Upper lobe of right lung (tissue), 1 donor: Measurements from ENCODE around the gene SPINT4. TPM values are rescaled to one million over a fixed set of nuclear protein-coding genes. Genes with fewer than 3 reads are reported as not detected.
"Not testable (repeated sequence)": the region's sequence is repeated elsewhere in the genome, so short reads cannot be mapped to it uniquely, and the experiment has no call there.

Experiments
- ATAC-seq: fragments of 200-7000 bp; cut with Tn5 transposase; one replicate; pipeline ENCODE4 v1.9.1; 2020; ENCODE audit warnings: mild to moderate bottlenecking, moderate library complexity
- DNase-seq: peaks from one replicate; pipeline ENCODE4 v3.0.0-alpha.2; 2020
- H3K27ac ChIP-seq: fragments of 200-600 bp; one replicate; pipeline ENCODE4 v1.8.0; 2022
- H3K27me3 ChIP-seq: fragments of 200-600 bp; one replicate; pipeline ENCODE4 v1.8.0; 2022; ENCODE audit warnings: mild to moderate bottlenecking
- H3K36me3 ChIP-seq: fragments of 200-600 bp; one replicate; pipeline ENCODE4 v1.8.0; 2022
- H3K4me1 ChIP-seq: fragments of 200-600 bp; one replicate; pipeline ENCODE4 v1.8.0; 2022
- H3K4me3 ChIP-seq: fragments of 200-600 bp; one replicate; pipeline ENCODE4 v1.8.0; 2022; ENCODE audit warnings: mild to moderate bottlenecking
- H3K9me3 ChIP-seq: fragments of 200-600 bp; one replicate; pipeline ENCODE4 v1.8.0; 2022
- intact Hi-C: fragments of 100-400 bp; cut with DNase I; formaldehyde crosslinking; loops from one replicate; pipeline ENCODE4 v1.11.0; 2022
- total RNA-seq: library from RNA; stranded (reverse); fragmentation: NEBNext Ultra II Directional; extraction: Animal tissue kit (Norgen Biotek cat#: 25700); gene quantifications from one replicate; pipeline ENCODE4 v1.2.1, GENCODE V29; 2021
- TF ChIP-seq, protein P1 (sequence below): fragments of 200-600 bp; IDR thresholded peaks from one replicate; pipeline ENCODE4 v1.8.0; 2022; ENCODE audit warnings: antibody characterized with exemption
- donor health status: DM: no; HTN: yes; CAD: no; lungs with severe emphysema.

The SPINT4 gene
- total RNA-seq, 1 donor from 2014 or later = not detected

DNA sequence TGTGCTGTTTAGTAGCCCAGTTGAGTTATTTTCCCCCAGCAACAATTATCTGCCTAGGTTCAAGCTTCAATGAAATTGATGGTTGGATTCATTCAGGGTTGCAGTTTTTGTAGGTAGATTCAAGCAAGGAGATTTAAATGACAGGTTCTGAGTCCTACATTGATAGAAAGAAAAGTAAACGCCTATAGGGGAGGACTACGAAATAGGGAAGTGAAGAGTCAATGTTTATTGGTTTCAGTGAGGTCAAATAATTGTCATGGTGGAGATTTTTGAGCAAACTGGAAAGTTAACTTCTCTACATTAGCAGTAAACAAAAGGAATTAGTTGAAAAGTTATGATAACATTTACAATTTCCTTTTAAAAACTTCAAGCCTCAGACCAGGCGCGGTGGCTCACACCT, 21.0 kb upstream of the SPINT4 start:
- H3K27me3 ChIP-seq = no peaks in the 10 kb centered on the region
- H3K4me1 ChIP-seq = peaks cover 3% of the 10 kb centered on the region
- H3K27ac ChIP-seq = no peak overlapping the region
- H3K4me3 ChIP-seq = no peak overlapping the region
- no peak for DNase-seq
- H3K9me3 ChIP-seq = no peaks in the 10 kb centered on the region
- no peak for ATAC-seq
- intact Hi-C loops = no loop called here
- TF ChIP-seq, protein P1, sequence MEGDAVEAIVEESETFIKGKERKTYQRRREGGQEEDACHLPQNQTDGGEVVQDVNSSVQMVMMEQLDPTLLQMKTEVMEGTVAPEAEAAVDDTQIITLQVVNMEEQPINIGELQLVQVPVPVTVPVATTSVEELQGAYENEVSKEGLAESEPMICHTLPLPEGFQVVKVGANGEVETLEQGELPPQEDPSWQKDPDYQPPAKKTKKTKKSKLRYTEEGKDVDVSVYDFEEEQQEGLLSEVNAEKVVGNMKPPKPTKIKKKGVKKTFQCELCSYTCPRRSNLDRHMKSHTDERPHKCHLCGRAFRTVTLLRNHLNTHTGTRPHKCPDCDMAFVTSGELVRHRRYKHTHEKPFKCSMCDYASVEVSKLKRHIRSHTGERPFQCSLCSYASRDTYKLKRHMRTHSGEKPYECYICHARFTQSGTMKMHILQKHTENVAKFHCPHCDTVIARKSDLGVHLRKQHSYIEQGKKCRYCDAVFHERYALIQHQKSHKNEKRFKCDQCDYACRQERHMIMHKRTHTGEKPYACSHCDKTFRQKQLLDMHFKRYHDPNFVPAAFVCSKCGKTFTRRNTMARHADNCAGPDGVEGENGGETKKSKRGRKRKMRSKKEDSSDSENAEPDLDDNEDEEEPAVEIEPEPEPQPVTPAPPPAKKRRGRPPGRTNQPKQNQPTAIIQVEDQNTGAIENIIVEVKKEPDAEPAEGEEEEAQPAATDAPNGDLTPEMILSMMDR = no peak
- no peaks in the 10 kb centered on the region for H3K36me3 ChIP-seq

DNA sequence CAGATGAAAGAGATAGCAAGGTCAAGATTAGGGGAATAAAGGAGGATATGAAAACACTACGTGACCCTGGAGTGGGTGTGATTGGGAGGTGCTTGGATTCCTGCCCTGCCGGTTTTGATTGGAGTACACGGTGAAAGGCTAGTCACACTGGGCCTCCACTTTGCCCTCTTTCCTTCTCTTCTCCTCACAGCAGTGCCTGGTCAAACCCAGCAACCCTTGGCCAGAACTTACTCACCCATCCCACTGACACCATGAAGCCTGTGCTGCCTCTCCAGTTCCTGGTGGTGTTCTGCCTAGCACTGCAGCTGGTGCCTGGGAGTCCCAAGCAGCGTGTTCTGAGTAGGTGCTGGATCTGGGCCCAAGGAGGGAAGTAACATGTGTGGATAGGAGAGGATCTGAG, 20.3 kb upstream of the SPINT4 start, which contains the start of gene WFDC13:
Gene WFDC13, plus strand, starts transcription at position 166 of the 400 bp plus-strand sequence. Its CDS starts 86 bp downstream, at position 252.
- intact Hi-C loops = no loop called here
- DNase-seq = no peak
- Histone ChIP-seq H3K4me1 (peaks cover 3% of the 10 kb centered on the region), H3K27me3 (no peaks in the 10 kb centered on the region), H3K27ac (no peak within 1 kb of the TSS), H3K4me3 (no peak within 1 kb of the TSS), H3K36me3 (no peaks in the 10 kb centered on the region), H3K9me3 (no peaks in the 10 kb centered on the region)
- ATAC-seq = peak; percentile 62
- TF ChIP-seq, protein P1 = no peak

DNA sequence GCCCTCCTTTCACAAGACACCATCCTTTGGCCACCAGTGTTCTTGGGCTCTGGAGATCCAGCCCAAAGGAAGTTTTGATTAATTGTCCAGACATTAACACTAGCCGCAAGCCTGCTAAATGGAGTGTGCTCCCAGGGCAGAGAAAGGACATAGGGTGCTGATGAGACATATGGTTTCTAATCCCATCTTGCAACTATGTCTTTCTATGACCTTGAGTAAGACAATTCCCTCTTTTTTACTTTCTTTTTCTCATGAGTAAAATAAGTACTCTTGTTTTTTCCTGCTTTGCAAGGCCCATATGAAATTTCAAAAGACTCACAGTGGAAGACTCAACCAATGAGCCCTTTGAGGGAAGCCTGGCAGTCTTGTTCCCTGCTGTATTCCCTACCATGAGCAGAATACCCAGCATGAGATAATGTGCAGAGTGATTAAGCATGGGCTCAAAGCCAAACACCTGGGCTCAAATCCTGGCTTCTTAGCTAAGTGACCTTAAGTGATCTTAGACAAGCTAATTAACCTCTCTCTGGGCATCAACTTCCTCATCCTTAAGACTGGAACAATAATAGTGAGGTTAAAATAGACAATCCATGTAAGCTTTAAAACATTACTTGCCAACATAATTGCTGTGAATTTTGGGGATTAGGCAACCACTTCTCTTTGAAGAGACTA, 17.0 kb upstream of the SPINT4 start, which contains the start of gene WFDC10B:
Gene WFDC10B, minus strand, starts transcription at position 51 of the 669 bp plus-strand sequence. CDS start 19,027 bp downstream, outside the sequence.
- H3K4me3 ChIP-seq = no peak within 1 kb of the TSS
- ATAC-seq (no peak), DNase-seq (no peak)
- H3K36me3 ChIP-seq = no peaks in the 10 kb centered on the region
- intact Hi-C loops = no loop called here
- TF ChIP-seq, protein P1 = no peak
- H3K27ac ChIP-seq = no peak within 1 kb of the TSS
- peaks cover 3% of the 10 kb centered on the region for H3K4me1 ChIP-seq
- H3K27me3 ChIP-seq = no peaks in the 10 kb centered on the region
- H3K9me3 ChIP-seq = no peaks in the 10 kb centered on the region

DNA sequence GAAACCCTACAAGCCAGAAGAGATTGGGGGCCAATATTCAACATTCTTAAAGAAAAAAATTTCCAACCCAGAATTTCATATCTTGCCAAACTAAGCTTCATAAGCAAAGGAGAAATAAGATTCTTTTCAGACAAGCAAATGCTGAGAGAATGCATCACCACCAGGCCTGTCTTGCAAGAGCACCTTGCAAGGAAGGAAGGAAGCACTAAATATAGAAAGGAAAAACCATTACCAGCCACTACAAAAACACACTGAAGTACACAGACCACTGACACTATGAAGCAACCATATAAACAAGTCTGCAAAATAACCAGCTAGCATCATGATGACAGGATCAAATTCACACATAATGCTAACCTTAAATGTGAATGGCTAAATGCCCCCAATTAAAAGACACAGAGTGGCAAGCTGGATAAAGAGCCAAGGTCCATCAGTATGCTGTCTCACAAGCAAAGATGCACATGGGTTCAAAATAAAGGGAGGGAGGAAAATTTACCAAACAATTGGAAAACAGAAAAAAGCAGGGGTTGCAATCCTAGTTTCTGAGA, 5.9 kb upstream of the SPINT4 start:
- H3K9me3 ChIP-seq, H3K27ac ChIP-seq: not testable (repeated sequence)

DNA sequence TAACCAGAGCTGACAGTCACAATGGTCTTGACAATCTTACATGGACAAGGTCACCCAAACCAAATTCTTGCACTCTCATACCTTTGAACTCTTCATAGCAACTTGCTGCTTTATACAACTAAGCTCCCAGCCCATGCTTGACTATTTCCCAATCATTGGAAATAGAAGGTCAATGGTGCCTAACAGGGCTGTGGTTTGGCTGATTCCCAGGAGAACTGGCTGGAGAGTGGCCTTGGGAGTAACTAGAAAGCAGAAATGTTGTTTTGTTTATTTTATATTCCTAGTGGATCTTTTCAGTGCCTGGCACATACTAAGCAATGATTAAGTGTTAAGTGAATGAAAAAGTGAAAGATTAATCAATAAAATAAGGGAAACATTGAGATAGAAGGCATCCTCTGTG, 3.0 kb downstream of the SPINT4 start:
- no peak for DNase-seq
- Histone ChIP-seq H3K9me3 (no peaks in the 10 kb centered on the region), H3K27me3 (no peaks in the 10 kb centered on the region), H3K27ac (no peak overlapping the region), H3K4me1 (no peaks in the 10 kb centered on the region), H3K36me3 (no peaks in the 10 kb centered on the region), H3K4me3 (no peak overlapping the region)
- peak; percentile 54 for ATAC-seq
- intact Hi-C loops = no loop called here
- TF ChIP-seq, protein P1 = no peak

More for the DNA sequence above, 5.9 kb upstream of the SPINT4 start:
- DNase-seq, H3K36me3 ChIP-seq, H3K4me3 ChIP-seq, H3K4me1 ChIP-seq, ATAC-seq, H3K27me3 ChIP-seq, intact Hi-C loops: not testable (repeated sequence)

DNA sequence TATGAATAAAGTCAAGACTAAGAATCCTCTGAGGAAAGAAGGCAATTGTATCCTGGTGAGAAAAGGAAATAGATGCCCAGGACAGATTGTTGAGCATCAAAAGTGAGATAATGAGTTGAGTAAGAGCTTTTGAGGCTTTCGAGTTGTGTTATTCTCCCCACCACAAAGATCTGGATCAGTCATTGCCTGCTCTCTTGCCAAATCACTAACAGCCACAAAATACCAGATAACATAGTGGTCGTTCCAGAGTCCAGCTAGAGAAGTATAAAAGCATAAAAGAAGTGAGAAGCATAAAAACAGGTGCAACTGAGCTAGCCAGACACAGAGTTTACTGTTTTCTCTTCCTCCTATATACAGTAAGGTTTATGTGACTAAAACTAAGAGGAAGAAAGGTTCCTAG, 4.9 kb downstream of the SPINT4 start:
- TF ChIP-seq, protein P1 = no peak

More for the DNA sequence above, 4.9 kb downstream of the SPINT4 start:
- no peak for DNase-seq
- no peaks in the 10 kb centered on the region for H3K9me3 ChIP-seq
- no peak overlapping the region for H3K4me3 ChIP-seq
- intact Hi-C loops = no loop called here
- no peaks in the 10 kb centered on the region for H3K4me1 ChIP-seq
- no peaks in the 10 kb centered on the region for H3K27me3 ChIP-seq
- no peaks in the 10 kb centered on the region for H3K36me3 ChIP-seq
- no peak overlapping the region for H3K27ac ChIP-seq
- no peak for ATAC-seq
